Mesenchymal stem cell (in vitro differentiated cells and primary cell): ENCODE measurements around the gene ATF7.

Experiments
- DNase-seq: peaks from one replicate; pipeline ENCODE4 v3.0.0-alpha.2; 2013
- H2AFZ ChIP-seq: one replicate; pipeline ENCODE4 v1.6.1; 2013; ENCODE audit warnings: low read depth, mild to moderate bottlenecking, control low read depth, inconsistent platforms, low read length, moderate library complexity
- H2AK5ac ChIP-seq: 2 replicates; pipeline ENCODE4 v1.6.1; 2013; ENCODE audit warnings: low read length, moderate library complexity, mild to moderate bottlenecking, inconsistent platforms; ENCODE audit not compliant: severe bottlenecking
- H2BK120ac ChIP-seq: one replicate; pipeline ENCODE4 v1.6.1; 2013; ENCODE audit warnings: low read depth, mild to moderate bottlenecking, inconsistent platforms, low read length, moderate library complexity
- H2BK12ac ChIP-seq, 2 experiments: one replicate each; pipeline ENCODE4 v1.6.1; 2013; ENCODE audit warnings: inconsistent platforms in 2 of 2, low read length in 2 of 2, mild to moderate bottlenecking in 2 of 2, moderate library complexity in 2 of 2, control low read depth in 1 of 2
- H2BK15ac ChIP-seq: one replicate; pipeline ENCODE4 v1.6.1; 2013; ENCODE audit warnings: mild to moderate bottlenecking, low read depth, inconsistent platforms; ENCODE audit not compliant: poor library complexity, severe bottlenecking
- H2BK5ac ChIP-seq: 2 replicates; pipeline ENCODE4 v1.6.1; 2013; ENCODE audit warnings: low read depth, mild to moderate bottlenecking, low read length, control low read depth, inconsistent platforms; ENCODE audit not compliant: poor library complexity, severe bottlenecking
- H3K14ac ChIP-seq, 2 experiments: one replicate each; pipeline ENCODE4 v1.6.1; 2013; ENCODE audit warnings: inconsistent platforms in 2 of 2, low read length in 2 of 2, control low read depth in 1 of 2, mild to moderate bottlenecking in 1 of 2, moderate library complexity in 1 of 2
- H3K18ac ChIP-seq, 2 experiments: one replicate each; pipeline ENCODE4 v1.6.1; 2013; ENCODE audit warnings: inconsistent platforms in 2 of 2, low read length in 2 of 2, control low read depth in 1 of 2, low read depth in 1 of 2, mild to moderate bottlenecking in 1 of 2
- H3K23ac ChIP-seq, 2 experiments: one replicate each; pipeline ENCODE4 v1.6.1; 2013; ENCODE audit warnings: inconsistent platforms in 2 of 2, low read length in 2 of 2, mild to moderate bottlenecking in 2 of 2, moderate library complexity in 2 of 2, control low read depth in 1 of 2
- H3K27ac ChIP-seq: 2 replicates; pipeline ENCODE4 v1.5.1; 2013; ENCODE audit warnings: mild to moderate bottlenecking, moderate library complexity, low read length, control low read depth, inconsistent platforms; ENCODE audit not compliant: poor library complexity, severe bottlenecking
- H3K27me3 ChIP-seq, 2 experiments: 2 replicates each; pipeline versions ENCODE4 v1.6.1 to v1.7.0; 2013; ENCODE audit warnings: low read length in 2 of 2, mild to moderate bottlenecking in 2 of 2, moderate library complexity in 2 of 2, control low read depth in 1 of 2, inconsistent platforms in 1 of 2; ENCODE audit not compliant: control insufficient read depth in 1 of 2, insufficient read depth in 1 of 2
- H3K36me3 ChIP-seq, 2 experiments: 2 replicates each; pipeline versions ENCODE4 v1.6.1 to v1.7.0; 2013; ENCODE audit warnings: low read length in 2 of 2, control low read depth in 1 of 2, inconsistent platforms in 1 of 2, low read depth in 1 of 2, mild to moderate bottlenecking in 1 of 2; ENCODE audit not compliant: insufficient read depth in 2 of 2, control insufficient read depth in 1 of 2
- H3K4ac ChIP-seq, 2 experiments: one replicate each; pipeline ENCODE4 v1.6.1; 2013; ENCODE audit warnings: inconsistent platforms in 2 of 2, low read length in 2 of 2, mild to moderate bottlenecking in 2 of 2, moderate library complexity in 2 of 2, control low read depth in 1 of 2, low read depth in 1 of 2
- H3K4me1 ChIP-seq: 2 replicates; pipeline ENCODE4 v1.6.1; 2013; ENCODE audit warnings: low read depth, low read length, control low read depth; ENCODE audit not compliant: control insufficient read depth, insufficient read depth
- H3K4me2 ChIP-seq: 2 replicates; pipeline ENCODE4 v1.6.1; 2013; ENCODE audit warnings: low read length, mild to moderate bottlenecking, inconsistent platforms; ENCODE audit not compliant: poor library complexity, severe bottlenecking
- H3K4me3 ChIP-seq, 2 experiments: 2 replicates each; pipeline versions ENCODE4 v1.5.1 to v1.7.0; 2013; ENCODE audit warnings: low read length in 2 of 2, mild to moderate bottlenecking in 2 of 2, control low read depth in 1 of 2, low read depth in 1 of 2; ENCODE audit not compliant: insufficient read depth in 1 of 2
- H3K79me1 ChIP-seq: replicated peaks from 2 replicates; pipeline ENCODE4 v1.6.1; 2013; ENCODE audit warnings: mild to moderate bottlenecking, control low read depth, low read length, inconsistent platforms; ENCODE audit not compliant: poor library complexity, severe bottlenecking
- H3K9ac ChIP-seq: 2 replicates; pipeline ENCODE4 v1.7.0; 2013; ENCODE audit warnings: mild to moderate bottlenecking, low read length, moderate library complexity
- H3K9me3 ChIP-seq: 2 replicates; pipeline ENCODE4 v1.7.0; 2013; ENCODE audit warnings: mild to moderate bottlenecking, low read length; ENCODE audit not compliant: control insufficient read depth
- H4K8ac ChIP-seq: one replicate; pipeline ENCODE4 v1.6.1; 2013; ENCODE audit warnings: inconsistent platforms, mild to moderate bottlenecking, low read length, moderate library complexity
- H4K91ac ChIP-seq: one replicate; pipeline ENCODE4 v1.6.1; 2013; ENCODE audit warnings: mild to moderate bottlenecking, low read length, inconsistent platforms
- WGBS: methylation state at CpG from one replicate; pipeline ENCODE4 v1.1.7; 2013; ENCODE audit warnings: mixed read lengths; 5-methylcytosine and 5-hydroxymethylcytosine counted together

ATF7 gene

DNA sequence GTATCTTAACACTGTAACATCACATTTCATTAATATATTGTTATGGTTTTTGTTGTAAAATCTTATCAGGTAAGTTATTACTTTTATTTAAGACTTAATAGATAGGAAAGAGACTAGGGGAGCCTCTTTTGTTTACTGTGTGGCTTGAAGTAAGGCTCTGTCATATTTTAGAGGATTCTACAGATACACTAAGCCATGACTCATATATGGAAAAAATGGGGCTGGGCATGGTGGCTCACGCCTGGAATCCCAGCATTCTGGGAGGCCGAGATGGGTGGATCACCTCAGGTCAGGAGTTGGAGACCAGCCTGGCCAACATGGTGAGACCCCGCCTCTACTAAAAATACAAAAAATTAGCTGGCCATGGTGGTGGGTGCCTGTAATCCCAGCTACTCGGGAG, 95.3 kb downstream of the ATF7 start:
- H3K9me3 ChIP-seq: no peaks in the 10 kb centered on the region
- no peak overlapping the region for H3K18ac ChIP-seq
- no peak overlapping the region for H2BK15ac ChIP-seq
- no peak overlapping the region for H2BK12ac ChIP-seq
- peaks cover 16% of the 10 kb centered on the region for H3K79me1 ChIP-seq
- no peak overlapping the region for H2AFZ ChIP-seq
- H4K8ac ChIP-seq: no peak overlapping the region
- H4K91ac ChIP-seq: no peak overlapping the region
- H3K36me3 ChIP-seq: peaks cover 44 to 59% of the 10 kb centered on the region in 2 experiments
- no peak overlapping the region for H3K27ac ChIP-seq
- H2BK5ac ChIP-seq: no peak overlapping the region
- no peak overlapping the region for H3K4me2 ChIP-seq
- H3K4me3 ChIP-seq: no peak overlapping the region
- H3K9ac ChIP-seq: no peak overlapping the region
- H3K4ac ChIP-seq: no peak overlapping the region
- H3K4me1 ChIP-seq: no peaks in the 10 kb centered on the region
- WGBS: 61% methylated on average over 4 of the region's 4 CpGs
- no peak overlapping the region for H3K23ac ChIP-seq
- no peaks in the 10 kb centered on the region for H3K27me3 ChIP-seq
- H2AK5ac ChIP-seq: no peak overlapping the region
- H2BK120ac ChIP-seq: no peak overlapping the region
- no peak overlapping the region for H3K14ac ChIP-seq
- peak; percentile 52 for DNase-seq

DNA sequence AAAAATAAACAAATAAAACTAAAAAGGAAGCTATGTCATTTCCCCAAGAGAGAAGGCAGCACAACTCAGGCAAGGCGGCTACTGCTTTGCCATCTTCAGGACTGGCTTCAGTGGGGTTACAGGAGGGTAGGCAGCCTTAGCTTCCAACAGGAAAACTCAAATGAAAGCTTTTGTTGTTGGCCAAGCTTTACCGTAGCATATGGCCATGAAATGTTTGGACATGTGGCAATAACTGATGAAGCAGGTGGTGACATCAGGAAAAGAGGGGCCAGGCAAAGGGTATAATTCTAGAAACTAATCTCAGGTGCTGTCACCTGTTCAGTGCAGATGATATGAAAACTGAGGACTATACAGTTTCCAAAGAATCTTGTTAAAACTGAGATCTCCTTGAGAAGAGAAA, 96.1 kb downstream of the ATF7 start:
- DNase-seq: no peak
- no peak overlapping the region for H4K91ac ChIP-seq
- WGBS: 97% methylated on average over 2 of the region's 2 CpGs

DNA sequence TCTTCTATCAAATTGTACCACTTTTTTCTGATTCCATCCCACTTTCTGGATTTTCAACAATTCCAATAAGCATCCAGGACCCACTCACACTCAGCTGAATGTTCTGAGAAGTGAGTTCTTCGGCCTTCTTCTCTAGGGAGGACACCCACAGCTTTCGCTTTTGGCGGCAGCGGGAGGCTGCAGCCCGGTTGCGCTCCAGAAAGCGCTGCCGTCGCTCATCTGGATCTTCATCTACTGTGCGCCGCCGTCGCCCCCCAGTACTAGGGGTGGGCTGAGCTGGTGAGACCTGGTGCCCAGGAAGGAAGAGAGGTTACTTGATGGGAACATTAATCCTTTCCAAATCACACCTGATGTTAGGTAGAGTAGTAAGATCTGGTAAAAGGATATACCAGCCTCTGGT, 101.7 kb downstream of the ATF7 start:
- Histone ChIP-seq H2BK12ac (no peak overlapping the region), H3K9me3 (no peaks in the 10 kb centered on the region), H2BK5ac (no peak overlapping the region), H3K18ac (no peak overlapping the region), H3K4ac (no peak overlapping the region), H2AFZ (no peak overlapping the region), H3K4me2 (no peak overlapping the region), H3K36me3 (peaks cover 37 to 69% of the 10 kb centered on the region in 2 experiments), H3K79me1 (peaks cover 14% of the 10 kb centered on the region), H3K27ac (no peak overlapping the region), H4K8ac (no peak overlapping the region), H3K14ac (no peak overlapping the region), H2AK5ac (no peak overlapping the region), H3K4me3 (no peak overlapping the region), H2BK120ac (no peak overlapping the region), H3K23ac (no peak overlapping the region), H4K91ac (no peak overlapping the region), H3K27me3 (no peaks in the 10 kb centered on the region), H2BK15ac (no peak overlapping the region), H3K9ac (no peak overlapping the region), H3K4me1 (no peaks in the 10 kb centered on the region)
- WGBS: 97% methylated on average over 13 of the region's 13 CpGs
- no peak for DNase-seq

More for the DNA sequence above, 96.1 kb downstream of the ATF7 start:
- H3K27me3 ChIP-seq: no peaks in the 10 kb centered on the region
- H2BK120ac ChIP-seq: no peak overlapping the region
- no peak overlapping the region for H3K4me3 ChIP-seq
- H3K36me3 ChIP-seq: peaks cover 44 to 58% of the 10 kb centered on the region in 2 experiments
- peaks cover 14% of the 10 kb centered on the region for H3K79me1 ChIP-seq
- H2AFZ ChIP-seq: no peak overlapping the region
- no peaks in the 10 kb centered on the region for H3K4me1 ChIP-seq
- no peak overlapping the region for H3K9ac ChIP-seq
- no peak overlapping the region for H3K4me2 ChIP-seq
- H3K18ac ChIP-seq: no peak overlapping the region
- H2BK12ac ChIP-seq: no peak overlapping the region
- H2BK15ac ChIP-seq: no peak overlapping the region
- H3K14ac ChIP-seq: no peak overlapping the region
- no peak overlapping the region for H4K8ac ChIP-seq
- H3K27ac ChIP-seq: no peak overlapping the region
- no peak overlapping the region for H2BK5ac ChIP-seq
- H3K23ac ChIP-seq: no peak overlapping the region
- H3K4ac ChIP-seq: no peak overlapping the region
- no peak overlapping the region for H2AK5ac ChIP-seq
- no peaks in the 10 kb centered on the region for H3K9me3 ChIP-seq

DNA sequence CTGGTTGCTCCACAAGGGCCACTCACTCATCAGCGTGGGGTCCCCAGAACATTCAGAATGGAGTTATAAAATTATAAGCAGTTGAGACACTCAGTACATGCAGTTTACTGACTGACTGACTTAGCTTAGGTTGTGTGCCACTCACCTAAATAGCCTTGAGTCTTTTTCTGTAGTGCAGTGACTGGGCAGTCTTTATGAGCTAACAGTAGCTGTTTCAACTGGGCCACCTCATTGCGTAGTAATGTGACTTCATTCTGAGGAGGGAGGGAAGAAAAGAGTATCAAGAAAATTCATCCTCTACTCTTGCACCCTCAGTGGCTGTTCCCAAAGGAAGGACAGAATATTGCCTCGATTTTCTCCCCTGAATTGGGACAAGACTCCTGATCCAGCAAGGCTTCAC, 103.1 kb downstream of the ATF7 start:
- DNase-seq: no peak
- Histone ChIP-seq H3K4ac (no peak overlapping the region), H2BK12ac (no peak overlapping the region), H4K8ac (no peak overlapping the region), H3K27me3 (no peaks in the 10 kb centered on the region), H3K14ac (no peak overlapping the region), H2BK5ac (no peak overlapping the region), H3K4me1 (no peaks in the 10 kb centered on the region), H3K27ac (no peak overlapping the region), H3K9me3 (no peaks in the 10 kb centered on the region), H3K4me3 (no peak overlapping the region), H3K18ac (no peak overlapping the region), H3K9ac (no peak overlapping the region), H4K91ac (no peak overlapping the region), H2AFZ (no peak overlapping the region), H3K4me2 (no peak overlapping the region), H2BK120ac (no peak overlapping the region), H2BK15ac (no peak overlapping the region), H2AK5ac (no peak overlapping the region), H3K23ac (no peak overlapping the region), H3K36me3 (peaks cover 37 to 79% of the 10 kb centered on the region in 2 experiments), H3K79me1 (peaks cover 12% of the 10 kb centered on the region)
- 100% methylated on average over 3 of the region's 3 CpGs for WGBS
